ENCODE data around the gene SCYGR6.

DNA sequence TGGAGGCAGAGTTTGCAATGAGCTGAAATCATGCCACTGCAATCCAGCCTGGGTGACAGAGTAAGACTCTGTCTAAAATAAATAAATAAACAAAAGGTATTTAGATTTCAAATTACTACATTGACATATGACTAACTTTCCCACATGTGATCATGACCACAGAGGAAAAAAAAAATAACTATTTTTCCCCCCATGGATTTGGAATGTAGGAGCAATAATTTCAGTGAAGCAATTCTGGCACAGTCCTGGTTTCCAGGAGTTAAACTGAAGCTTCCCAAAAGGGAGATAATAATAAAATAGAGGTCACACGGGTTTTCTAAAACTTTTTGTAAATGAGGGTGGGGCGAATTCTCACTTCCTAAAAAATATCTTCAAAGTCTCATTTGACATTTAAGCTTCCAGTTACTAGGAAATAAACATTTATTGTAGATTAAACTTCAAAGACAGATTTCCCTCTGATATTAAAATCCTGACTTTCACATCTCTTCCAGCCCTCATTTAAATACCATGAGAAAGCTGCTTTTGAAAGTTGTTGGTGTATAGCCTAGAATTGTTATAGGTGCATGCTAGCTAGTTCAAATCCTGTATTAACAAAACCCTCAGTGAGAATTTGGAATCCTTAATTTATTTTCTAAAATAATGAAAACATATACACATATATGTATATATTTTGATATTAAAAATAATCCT is 27.4 kb downstream of the SCYGR6 start:
- TF ChIP-seq POLR2A (IDR thresholded peaks at IDR 0.05; ENCODE audit: low read depth, low read length): no peak
- no peak for TF ChIP-seq POLR2AphosphoS5 (IDR thresholded peaks at IDR 0.05; ENCODE audit: low read depth, low read length)
- TF ChIP-seq TAF1 (IDR thresholded peaks at IDR 0.05; ENCODE audit: borderline replicate concordance, low read depth, low read length): no peak
